Stimulated activated CD4-positive, alpha-beta T cell treated with anti-CD3 and anti-CD28 coated beads, Interleukin-1b, Interleukin-23, amount 100 ng/mL, for 24 hours (primary cell): ENCODE results near the gene MSS51.
"Not testable (repeated sequence)": the region's sequence is repeated elsewhere in the genome, so short reads cannot be mapped to it uniquely, and the experiment has no call there.

ENCODE experiments used
- DNase-seq, 4 experiments: peaks; one replicate each; pipeline ENCODE4 v3.0.0-alpha.2; 2020; ENCODE audit warnings: low read depth in 4 of 4, low spot score in 1 of 4

The MSS51 gene

GRCh38 chr10:73414230-73414945 is 19.0 kb downstream of the MSS51 start:
- no peak for DNase-seq

DNA sequence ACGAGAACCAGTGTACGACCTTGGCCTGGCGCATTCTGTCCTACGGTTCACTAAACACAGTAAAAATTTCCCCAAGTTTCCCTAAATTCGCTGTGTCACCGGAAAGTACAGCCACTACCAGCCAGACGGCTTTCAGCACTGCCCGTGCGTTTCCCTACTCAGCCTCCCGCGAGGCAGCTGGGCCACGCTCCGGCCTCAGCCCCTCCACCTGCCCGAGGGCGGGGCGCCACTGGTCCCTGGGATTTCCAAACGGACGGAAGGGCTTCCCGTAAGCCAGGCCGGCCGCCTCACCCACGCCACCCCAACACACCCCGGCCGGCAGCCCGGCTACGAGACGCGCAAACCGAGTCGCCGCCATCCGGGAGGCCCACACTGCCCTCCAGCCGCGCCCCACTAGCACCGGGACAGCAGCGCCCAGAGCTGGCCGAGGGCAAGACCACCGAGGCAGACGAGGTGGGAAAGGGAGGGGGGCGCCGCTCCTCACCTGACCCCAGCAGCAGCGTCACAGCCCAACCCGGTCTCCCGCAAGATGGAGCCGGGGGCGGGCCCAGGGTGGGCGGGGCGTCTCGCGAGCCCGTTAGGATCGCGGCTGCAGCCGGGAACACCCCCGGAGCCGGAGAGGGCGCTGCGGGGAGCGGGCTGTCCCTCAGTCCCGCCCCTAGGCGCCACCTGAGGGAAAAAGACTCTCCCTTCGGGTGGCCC is 19.7 kb downstream of the MSS51 start, which contains the start of gene ANXA7:
Gene ANXA7, minus strand, starts transcription at position 531 of the 702 bp plus-strand sequence. CDS start 13,202 bp downstream, outside the sequence.
- peak; percentile 88 to 97 (median 91) for DNase-seq

- DNase-seq: peak in 2 of 4 experiments; percentile 16 to 17
Observed at GRCh38 chr10:73413108-73413527, 20.2 kb downstream of the MSS51 start.

GRCh38 chr10:73410897-73411296 is 22.5 kb downstream of the MSS51 start:
- DNase-seq: no peak

- DNase-seq: no peak
Observed at GRCh38 chr10:73408978-73409521, 24.3 kb downstream of the MSS51 start.

- no peak for DNase-seq
Observed at GRCh38 chr10:73408061-73408460, 25.3 kb downstream of the MSS51 start.

DNA sequence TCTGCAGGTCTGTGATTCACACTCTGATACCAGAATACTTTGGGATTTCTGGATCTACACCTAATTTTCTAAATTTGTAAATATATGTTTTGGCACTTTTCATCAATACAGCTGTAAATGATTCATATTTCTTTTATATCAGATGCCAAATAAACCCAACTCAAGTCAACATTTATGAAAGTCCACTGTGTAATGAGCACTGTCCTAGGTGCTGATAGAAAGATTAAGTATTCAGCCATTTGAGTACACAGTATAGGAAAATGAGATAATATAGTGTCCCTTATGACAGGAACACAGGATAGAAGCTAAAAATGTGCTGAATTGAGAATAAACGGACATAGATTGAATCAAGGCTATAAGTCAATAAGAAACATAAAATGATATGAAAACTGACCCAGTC is 25.9 kb downstream of the MSS51 start:
- DNase-seq: no peak

- DNase-seq: no peak
Observed at GRCh38 chr10:73406846-73407245, 26.5 kb downstream of the MSS51 start.

DNA sequence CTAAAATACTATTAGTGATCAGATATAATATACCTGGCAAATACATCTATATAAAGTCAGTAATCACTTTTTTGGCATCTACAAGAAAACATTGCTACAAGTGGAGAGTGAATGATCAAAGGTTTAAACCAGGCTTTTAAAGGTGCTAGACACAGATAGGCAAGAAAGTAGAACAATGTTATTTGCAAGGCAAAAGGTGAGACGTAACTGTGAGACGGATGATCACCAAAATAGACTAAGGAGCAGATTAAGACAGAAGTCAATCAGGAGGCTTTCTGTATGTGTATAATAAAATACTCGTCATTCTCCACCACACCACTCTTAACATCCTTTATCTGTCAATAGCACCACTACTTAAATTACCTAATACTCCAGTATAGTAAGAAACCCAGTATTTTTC is 27.8 kb downstream of the MSS51 start:
- DNase-seq: no peak

DNA sequence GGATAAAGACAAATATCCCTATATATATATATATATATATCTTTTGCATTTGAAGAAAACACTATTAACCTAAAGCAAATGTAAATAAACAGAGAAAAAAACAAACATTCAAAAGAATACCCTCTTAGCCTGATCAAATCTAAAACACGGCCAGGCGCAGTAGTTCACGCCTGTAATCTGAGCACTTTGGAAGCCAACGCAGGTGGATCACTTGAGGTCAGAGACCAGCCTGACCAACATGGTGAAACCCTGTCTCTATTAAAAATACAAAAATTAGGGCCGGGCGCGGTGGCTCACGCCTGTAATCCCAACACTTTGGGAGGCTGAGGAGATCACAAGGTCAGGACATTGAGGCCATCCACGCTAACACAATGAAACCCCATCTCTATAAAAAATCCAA is 28.7 kb downstream of the MSS51 start:
- DNase-seq: no peak

GRCh38 chr10:73401636-73402035 is 31.7 kb downstream of the MSS51 start:
- no peak for DNase-seq

DNA sequence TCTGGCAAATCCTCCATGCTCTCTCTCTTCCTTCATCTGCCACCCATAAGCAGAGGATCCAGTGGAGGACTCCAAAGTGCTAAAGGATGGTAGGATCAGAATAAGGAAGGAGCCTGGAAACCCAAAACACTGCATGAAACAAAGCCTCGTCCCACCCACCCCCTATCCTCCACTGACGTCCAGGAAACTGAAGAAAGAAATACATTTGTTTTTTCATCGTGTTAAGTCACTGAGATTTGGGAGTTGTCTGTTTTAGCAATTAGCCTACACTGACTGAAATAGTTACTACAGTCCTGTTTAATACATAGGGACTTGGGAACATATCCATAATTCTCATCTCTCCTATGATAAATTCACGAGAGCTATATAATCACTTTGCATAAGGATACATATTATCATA is 34.3 kb downstream of the MSS51 start:
- no peak for DNase-seq

GRCh38 chr10:73398024-73398423 is 35.3 kb downstream of the MSS51 start:
- DNase-seq: no peak

DNA sequence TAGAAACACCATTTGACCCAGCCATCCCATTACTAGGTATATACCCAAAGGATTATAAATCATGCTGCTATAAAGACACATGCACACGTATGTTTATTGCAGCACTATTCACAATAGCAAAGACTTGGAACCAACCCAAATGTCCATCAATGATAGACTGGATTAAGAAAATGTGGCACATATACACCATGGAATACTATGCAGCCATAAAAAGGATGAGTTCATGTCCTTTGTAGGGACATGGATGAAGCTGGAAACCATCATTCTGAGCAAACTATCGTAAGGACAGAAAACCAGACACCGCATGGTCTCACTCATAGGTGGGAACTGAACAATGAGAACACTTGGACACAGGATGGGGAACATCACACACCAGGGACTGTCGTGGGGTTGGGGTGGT is 39.0 kb downstream of the MSS51 start:
- not testable (repeated sequence) for DNase-seq

- no peak for DNase-seq
Observed at GRCh38 chr10:73388228-73388627, 45.1 kb downstream of the MSS51 start.

DNA sequence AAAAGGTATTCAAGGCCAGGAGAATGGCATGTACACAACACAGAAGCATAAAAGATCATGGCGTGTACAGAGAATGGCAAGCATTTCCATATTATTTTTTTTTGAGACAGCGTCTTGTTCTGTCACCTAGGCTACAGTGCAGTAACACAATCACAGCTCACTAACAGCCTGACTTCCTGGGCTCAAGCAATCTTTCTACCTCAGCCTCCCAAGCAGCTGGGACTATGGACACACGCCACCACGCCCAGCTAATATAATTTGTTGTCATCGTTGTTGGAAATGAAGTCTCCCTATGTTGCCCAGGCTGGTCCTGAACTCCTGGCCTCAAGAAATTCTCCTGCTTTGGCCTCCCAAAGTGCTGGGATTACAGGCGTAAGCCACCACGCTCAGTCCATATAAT is 46.8 kb downstream of the MSS51 start:
- DNase-seq: no peak

GRCh38 chr10:73379064-73379748 is 54.2 kb downstream of the MSS51 start:
- no peak for DNase-seq

GRCh38 chr10:73376679-73377078 is 56.7 kb downstream of the MSS51 start:
- no peak for DNase-seq
